B cell (primary cell): ENCODE measurements around the gene TYSND1. TPM values are rescaled to one million over a fixed set of nuclear protein-coding genes. Genes with fewer than 3 reads are reported as not detected.
"Not testable (repeated sequence)": the region's sequence is repeated elsewhere in the genome, so short reads cannot be mapped to it uniquely, and the experiment has no call there.

Experiments
- ATAC-seq: fragments of 200-7000 bp; cut with Tn5 transposase; one replicate; pipeline ENCODE4 v1.10.0; 2021; ENCODE audit warnings: low read depth, mild to moderate bottlenecking, moderate number of reproducible peaks, moderate library complexity
- CTCF ChIA-PET: fragments of 350-600 bp; sonication (Branson Sonifier 250); formaldehyde crosslinking; loops from one replicate; lab custom pipeline; 2021; ENCODE audit warnings: antibody characterized with exemption, inconsistent platforms; lab: Charles Lee
- POLR2A ChIA-PET: fragments of 350-600 bp; sonication (Branson Sonifier 250); formaldehyde crosslinking; loops from one replicate; lab custom pipeline; 2021; ENCODE audit warnings: antibody characterized with exemption; lab: Charles Lee
- DNase-seq: peaks from one replicate; pipeline ENCODE4 v3.0.0; 2013
- H2AFZ ChIP-seq: 2 replicates; pipeline ENCODE4 v1.6.1; 2012; ENCODE audit warnings: mild to moderate bottlenecking, low read depth, low read length; ENCODE audit not compliant: insufficient read depth, poor library complexity, severe bottlenecking
- H3K27ac ChIP-seq, 2 donors: 1 replicate in 1 of 2; 2 replicates in 1 of 2; pipeline ENCODE4 v1.5.1; 2012 to 2013; ENCODE audit warnings: low read length in 2 of 2, mild to moderate bottlenecking in 2 of 2, moderate library complexity in 1 of 2
- H3K27me3 ChIP-seq, 4 experiments: fragments of 200-600 bp in 1 of 4; sonication (generic) in 1 of 4; replicated peaks in 1 of 4; 1 replicate in 2 of 4; 2 replicates in 2 of 4; pipeline versions ENCODE4 v1.6.1 to v1.7.0; 2013 to 2016; ENCODE audit warnings: low read length in 3 of 4, mild to moderate bottlenecking in 2 of 4, mixed read lengths in 1 of 4, moderate library complexity in 1 of 4; ENCODE audit not compliant: insufficient read depth in 4 of 4, control insufficient read depth in 3 of 4; ENCODE audit errors: control extremely low read depth in 1 of 4
- H3K36me3 ChIP-seq, 2 experiments: replicated peaks in 1 of 2; 1 replicate in 1 of 2; 2 replicates in 1 of 2; pipeline versions ENCODE4 v1.6.1 to v1.7.1; 2013; ENCODE audit warnings: low read length in 1 of 2; ENCODE audit not compliant: insufficient read depth in 2 of 2, control insufficient read depth in 1 of 2; ENCODE audit errors: control extremely low read depth in 1 of 2, extremely low read depth in 1 of 2
- H3K4me1 ChIP-seq, 2 donors: fragments of 200-600 bp in 1 of 2; sonication (generic) in 1 of 2; 1 replicate in 1 of 2; 2 replicates in 1 of 2; pipeline versions ENCODE4 v1.5.1 to v1.6.1; 2013 to 2017; ENCODE audit warnings: low read length in 2 of 2; ENCODE audit not compliant: control insufficient read depth in 2 of 2, insufficient read depth in 2 of 2
- H3K4me2 ChIP-seq: replicated peaks from 2 replicates; pipeline ENCODE3; 2012; ENCODE audit warnings: mild to moderate bottlenecking, low read depth, low read length; ENCODE audit not compliant: poor library complexity, severe bottlenecking
- H3K4me3 ChIP-seq, 5 experiments: fragments of 200-600 bp in 1 of 5; sonication (generic) in 1 of 5; 1 replicate in 3 of 5; 2 replicates in 2 of 5; pipeline versions ENCODE4 v1.5.1 to v1.7.0; 2011 to 2016; ENCODE audit warnings: low read length in 4 of 5, mild to moderate bottlenecking in 4 of 5, low read depth in 2 of 5, control low read depth in 1 of 5, moderate library complexity in 1 of 5; ENCODE audit not compliant: insufficient read depth in 1 of 5; ENCODE audit errors: control extremely low read depth in 1 of 5, extremely low read depth in 1 of 5
- H3K79me2 ChIP-seq: fragments of 200-600 bp; sonication (generic); one replicate; pipeline ENCODE4 v1.6.0; 2016; ENCODE audit warnings: low read length; ENCODE audit not compliant: control insufficient read depth, insufficient read depth
- H3K9ac ChIP-seq: fragments of 200-600 bp; sonication (generic); 2 replicates; pipeline ENCODE4 v1.6.1; 2017; ENCODE audit warnings: mild to moderate bottlenecking, low read length, moderate library complexity
- H3K9me3 ChIP-seq, 3 donors: one replicate each; pipeline versions ENCODE4 v1.6.1 to v1.7.1; 2013; ENCODE audit warnings: low read length in 2 of 3; ENCODE audit not compliant: control insufficient read depth in 2 of 3, insufficient read depth in 1 of 3; ENCODE audit errors: control extremely low read depth in 1 of 3
- H4K20me1 ChIP-seq: 2 replicates; pipeline ENCODE4 v1.6.0; 2012; ENCODE audit warnings: mild to moderate bottlenecking, low read length; ENCODE audit not compliant: insufficient read depth, control insufficient read depth, poor library complexity, severe bottlenecking
- H3K27ac Mint-ChIP-seq: one replicate; pipeline ENCODE4 v1.8.0; 2021; ENCODE audit warnings: mixed read lengths
- H3K27me3 Mint-ChIP-seq: one replicate; pipeline ENCODE4 v1.8.0; 2021; ENCODE audit warnings: mixed read lengths
- H3K4me1 Mint-ChIP-seq: one replicate; pipeline ENCODE4 v1.8.0; 2021; ENCODE audit warnings: mixed read lengths
- H3K4me3 Mint-ChIP-seq: one replicate; pipeline ENCODE4 v1.8.0; 2021; ENCODE audit warnings: mixed read lengths
- H3K9me3 Mint-ChIP-seq: one replicate; pipeline ENCODE4 v1.8.0; 2022; ENCODE audit warnings: mixed read lengths; ENCODE audit not compliant: insufficient read depth
- EZH2 ChIP-seq: IDR thresholded peaks from 2 replicates; pipeline ENCODE4 v1.6.1; 2012; ENCODE audit warnings: borderline replicate concordance, low read depth, mild to moderate bottlenecking, moderate library complexity, low read length; ENCODE audit not compliant: insufficient read depth, poor library complexity, severe bottlenecking
- WGBS: methylation state at CpG from one replicate; pipeline ENCODE4 v1.1.5; 2013; ENCODE audit warnings: missing lambda C conversion rate; ENCODE audit not compliant: insufficient coverage; 5-methylcytosine and 5-hydroxymethylcytosine counted together
- intact Hi-C: fragments of 100-400 bp; cut with micrococcal nuclease; formaldehyde crosslinking; loops from one replicate; pipeline ENCODE4 v1.10.0; 2022
- polyA plus RNA-seq: library from polyadenylated mRNA; depleted of rRNA; stranded (reverse); fragments of >200 nt; gene quantifications from 2 replicates; pipeline ENCODE4 v1.2.3, GENCODE V29; 2012
- total RNA-seq, 2 donors: library from RNA; stranded (reverse); fragments of 120-200 nt in 1 of 2; gene quantifications; 1 replicate in 1 of 2; 2 replicates in 1 of 2; pipeline versions ENCODE4 v1.2.3 to v1.2.4, GENCODE V29; 2013 to 2022
- TF ChIP-seq, protein P1 (sequence below): fragments of 200-600 bp; IDR thresholded peaks from one replicate; pipeline ENCODE4 v1.8.0; 2022; ENCODE audit warnings: antibody characterized with exemption, mild to moderate bottlenecking

TYSND1 gene
- total and polyA plus RNA-seq, 2 donors (not counting 1 experiment from before 2014, with no cell fraction given): 28.0 to 34.1 TPM

DNA sequence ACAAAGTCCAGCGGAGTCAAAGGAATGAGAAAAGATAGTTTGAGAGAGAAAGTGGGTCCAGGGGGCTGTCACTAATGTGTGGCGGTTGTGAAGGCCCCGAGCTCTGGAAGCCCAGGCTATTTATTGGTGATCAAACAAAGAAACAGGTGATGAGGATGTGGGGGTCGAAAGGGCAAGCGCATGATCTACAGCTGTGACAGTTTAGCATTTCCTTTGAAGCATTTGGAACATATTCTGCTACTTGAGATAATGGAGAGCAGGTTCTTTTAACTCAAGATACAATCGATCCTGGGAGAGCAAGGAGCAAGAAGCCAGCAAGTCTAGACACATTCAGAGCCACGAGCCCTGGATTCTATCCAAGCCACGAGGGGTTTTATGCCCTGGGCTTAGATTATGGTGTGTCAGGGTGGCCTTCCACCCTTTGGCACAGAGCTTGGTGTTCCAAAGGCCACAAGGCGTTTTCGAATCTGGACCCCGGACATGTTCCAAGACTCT, 45.4 kb downstream of the TYSND1 start:
- not testable (repeated sequence) for H3K27ac Mint-ChIP-seq, H3K9ac ChIP-seq, H3K4me1 Mint-ChIP-seq

GRCh38 chr10:70098271-70098670, 48.2 kb downstream of the TYSND1 start:
- ATAC-seq (no peak), DNase-seq (no peak)
- H3K27ac Mint-ChIP-seq: no peak overlapping the region

More for the DNA sequence above, 45.4 kb downstream of the TYSND1 start:
- DNase-seq, H3K9me3 Mint-ChIP-seq, H3K27ac ChIP-seq, intact Hi-C loops, CTCF ChIA-PET, H3K27me3 Mint-ChIP-seq, H3K36me3 ChIP-seq, H3K79me2 ChIP-seq, H3K4me1 ChIP-seq, H3K4me3 Mint-ChIP-seq, H3K9me3 ChIP-seq, H3K4me3 ChIP-seq, H3K4me2 ChIP-seq, H4K20me1 ChIP-seq, H3K27me3 ChIP-seq, H2AFZ ChIP-seq, POLR2A ChIA-PET, ATAC-seq: not testable (repeated sequence)
- WGBS: 85% methylated on average over 11 of the region's 11 CpGs

More at GRCh38 chr10:70098271-70098670, 48.2 kb downstream of the TYSND1 start:
- no peaks in the 10 kb centered on the region for H4K20me1 ChIP-seq
- POLR2A ChIA-PET: no interaction called here
- no peaks in the 10 kb centered on the region for H3K9me3 ChIP-seq
- H3K27me3 Mint-ChIP-seq: peaks cover 8% of the 10 kb centered on the region
- no peak overlapping the region for H3K27ac ChIP-seq
- no peak for TF ChIP-seq EZH2
- TF ChIP-seq, protein P1, sequence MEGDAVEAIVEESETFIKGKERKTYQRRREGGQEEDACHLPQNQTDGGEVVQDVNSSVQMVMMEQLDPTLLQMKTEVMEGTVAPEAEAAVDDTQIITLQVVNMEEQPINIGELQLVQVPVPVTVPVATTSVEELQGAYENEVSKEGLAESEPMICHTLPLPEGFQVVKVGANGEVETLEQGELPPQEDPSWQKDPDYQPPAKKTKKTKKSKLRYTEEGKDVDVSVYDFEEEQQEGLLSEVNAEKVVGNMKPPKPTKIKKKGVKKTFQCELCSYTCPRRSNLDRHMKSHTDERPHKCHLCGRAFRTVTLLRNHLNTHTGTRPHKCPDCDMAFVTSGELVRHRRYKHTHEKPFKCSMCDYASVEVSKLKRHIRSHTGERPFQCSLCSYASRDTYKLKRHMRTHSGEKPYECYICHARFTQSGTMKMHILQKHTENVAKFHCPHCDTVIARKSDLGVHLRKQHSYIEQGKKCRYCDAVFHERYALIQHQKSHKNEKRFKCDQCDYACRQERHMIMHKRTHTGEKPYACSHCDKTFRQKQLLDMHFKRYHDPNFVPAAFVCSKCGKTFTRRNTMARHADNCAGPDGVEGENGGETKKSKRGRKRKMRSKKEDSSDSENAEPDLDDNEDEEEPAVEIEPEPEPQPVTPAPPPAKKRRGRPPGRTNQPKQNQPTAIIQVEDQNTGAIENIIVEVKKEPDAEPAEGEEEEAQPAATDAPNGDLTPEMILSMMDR: no peak
- H3K4me3 Mint-ChIP-seq: no peak overlapping the region
- WGBS: no CpG with 5 or more reads among the region's 3 CpGs
- no peaks in the 10 kb centered on the region for H3K4me1 Mint-ChIP-seq
- H3K4me1 ChIP-seq: no peaks in the 10 kb centered on the region
- no peaks in the 10 kb centered on the region for H3K36me3 ChIP-seq
- H2AFZ ChIP-seq: no peak overlapping the region
- no peak overlapping the region for H3K4me3 ChIP-seq
- H3K79me2 ChIP-seq: no peaks in the 10 kb centered on the region
- no peaks in the 10 kb centered on the region for H3K9me3 Mint-ChIP-seq
- intact Hi-C loops: no loop called here
- no peaks in the 10 kb centered on the region for H3K27me3 ChIP-seq
- H3K9ac ChIP-seq: no peak overlapping the region
- no peak overlapping the region for H3K4me2 ChIP-seq
- CTCF ChIA-PET: no interaction called here
